GM23338 (cell line): ENCODE data around the gene ARMC5.

Experiments
- CTCF ChIP-seq, 2 experiments: fragments of 200-600 bp in 1 of 2; sonication (generic) in 1 of 2; conservative IDR thresholded peaks; 2 replicates each; pipeline versions ENCODE4 v1.5.1 to v1.6.1; 2016 to 2017; ENCODE audit warnings: antibody characterized with exemption in 2 of 2, low read depth in 2 of 2, mild to moderate bottlenecking in 2 of 2, moderate library complexity in 1 of 2
- ZNF331 ChIP-seq: fragments of 250-450 bp; sonication (Bioruptor Pico); IDR thresholded peaks from 2 replicates; pipeline ENCODE4 v1.5.0; 2020; ENCODE audit warnings: low read depth, mild to moderate bottlenecking, moderate library complexity

DNA sequence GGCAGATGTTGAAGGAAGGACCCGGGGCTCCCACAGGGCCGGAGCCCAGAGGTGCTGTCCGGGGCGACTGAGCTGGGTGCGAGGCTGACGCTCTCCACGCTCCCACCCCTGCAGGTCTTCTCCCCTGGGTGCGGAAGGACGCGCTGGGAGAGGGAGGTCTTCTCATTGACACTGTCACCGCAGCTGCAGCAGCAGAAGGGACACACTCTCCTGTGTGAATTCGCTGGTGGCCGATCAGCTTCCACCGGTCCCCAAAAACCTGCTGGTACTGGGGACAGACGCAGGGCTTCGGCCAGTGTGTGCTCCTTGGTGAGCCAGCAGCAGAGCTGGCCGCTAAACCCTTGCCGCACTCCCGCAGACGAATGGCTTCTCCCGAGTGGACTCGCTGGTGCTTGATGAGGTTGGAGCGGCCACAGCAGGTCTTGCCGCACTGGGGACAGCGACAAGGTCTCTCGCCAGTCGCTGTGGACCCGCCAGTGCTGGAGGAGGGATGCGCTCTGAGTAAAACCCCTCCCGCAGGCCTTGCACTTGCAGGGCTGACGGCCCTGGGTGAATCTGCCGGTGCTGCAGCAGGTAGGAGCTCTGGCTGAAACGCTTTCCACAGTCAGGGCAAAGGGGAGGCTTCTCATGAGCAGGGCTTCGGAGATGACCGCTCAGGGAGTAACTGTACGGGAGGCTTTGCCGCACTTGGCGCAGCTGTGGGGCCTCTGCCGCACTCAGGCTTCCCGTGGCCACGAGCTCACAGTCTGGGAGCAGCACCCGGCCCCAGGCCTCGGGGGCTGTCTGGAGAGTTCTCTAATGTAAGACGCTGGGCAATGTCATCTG, 22.9 kb upstream of the ARMC5 start:
- TF ChIP-seq ZNF331 (CRISPR knock-in tag), result no peak
- no peak for TF ChIP-seq CTCF (conservative IDR thresholded peaks at IDR 0.05; ENCODE audit: low read depth in 2 of 2)
